ENCODE data around the gene MUC5AC.

DNA sequence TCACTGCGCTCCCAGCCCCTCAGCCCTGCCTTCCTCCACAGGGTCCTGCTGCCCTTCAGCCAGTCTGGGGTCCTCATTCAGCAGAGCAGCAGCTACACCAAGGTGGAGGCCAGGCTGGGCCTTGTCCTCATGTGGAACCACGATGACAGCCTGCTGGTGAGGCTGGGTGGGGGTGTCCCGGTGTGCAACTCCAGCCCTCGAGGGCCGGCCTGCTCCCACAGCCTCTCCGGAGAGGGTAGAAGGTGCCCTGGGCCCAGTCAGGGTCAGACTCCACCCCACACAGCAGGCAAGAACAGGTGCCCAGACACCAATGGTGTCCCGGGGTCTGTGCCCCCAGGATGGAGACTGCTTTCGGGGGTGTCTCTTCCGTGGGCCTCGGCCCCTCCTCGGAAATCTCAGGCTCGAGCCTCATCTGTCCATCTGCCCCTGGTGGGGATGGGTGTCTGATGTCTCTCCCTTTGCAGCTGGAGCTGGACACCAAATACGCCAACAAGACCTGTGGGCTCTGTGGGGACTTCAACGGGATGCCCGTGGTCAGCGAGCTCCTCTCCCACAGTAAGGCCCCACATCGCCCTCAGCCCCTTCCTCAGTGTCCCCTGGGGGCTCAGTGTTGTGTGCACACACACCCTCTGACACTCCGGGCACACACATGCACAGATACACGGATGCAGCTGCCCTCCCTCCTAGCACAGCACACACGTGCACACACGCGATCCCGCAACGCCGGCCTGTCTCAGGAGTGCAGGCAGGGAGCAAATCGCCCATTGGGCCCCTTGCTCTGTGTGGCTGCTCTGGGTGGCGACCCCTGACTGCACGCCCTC is 4.9 kb downstream of the MUC5AC start:
- TF ChIP-seq E2F1 (CRISPR knock-in tag; IDR thresholded peaks at IDR 0.05), result no peak
- TF ChIP-seq MXD4 (CRISPR knock-in tag; IDR thresholded peaks at IDR 0.05; ENCODE audit: borderline replicate concordance), result no peak
- no peak for TF ChIP-seq SP1 (CRISPR knock-in tag; conservative IDR thresholded peaks at IDR 0.05)
- TF ChIP-seq, protein P1, sequence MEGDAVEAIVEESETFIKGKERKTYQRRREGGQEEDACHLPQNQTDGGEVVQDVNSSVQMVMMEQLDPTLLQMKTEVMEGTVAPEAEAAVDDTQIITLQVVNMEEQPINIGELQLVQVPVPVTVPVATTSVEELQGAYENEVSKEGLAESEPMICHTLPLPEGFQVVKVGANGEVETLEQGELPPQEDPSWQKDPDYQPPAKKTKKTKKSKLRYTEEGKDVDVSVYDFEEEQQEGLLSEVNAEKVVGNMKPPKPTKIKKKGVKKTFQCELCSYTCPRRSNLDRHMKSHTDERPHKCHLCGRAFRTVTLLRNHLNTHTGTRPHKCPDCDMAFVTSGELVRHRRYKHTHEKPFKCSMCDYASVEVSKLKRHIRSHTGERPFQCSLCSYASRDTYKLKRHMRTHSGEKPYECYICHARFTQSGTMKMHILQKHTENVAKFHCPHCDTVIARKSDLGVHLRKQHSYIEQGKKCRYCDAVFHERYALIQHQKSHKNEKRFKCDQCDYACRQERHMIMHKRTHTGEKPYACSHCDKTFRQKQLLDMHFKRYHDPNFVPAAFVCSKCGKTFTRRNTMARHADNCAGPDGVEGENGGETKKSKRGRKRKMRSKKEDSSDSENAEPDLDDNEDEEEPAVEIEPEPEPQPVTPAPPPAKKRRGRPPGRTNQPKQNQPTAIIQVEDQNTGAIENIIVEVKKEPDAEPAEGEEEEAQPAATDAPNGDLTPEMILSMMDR (IDR thresholded peaks at IDR 0.05), result no peak
- no peak for TF ChIP-seq ZBTB43 (CRISPR knock-in tag; IDR thresholded peaks at IDR 0.05)
- TF ChIP-seq JUN (CRISPR knock-in tag; IDR thresholded peaks at IDR 0.05), result no peak
- no peak for TF ChIP-seq ZBTB21 (CRISPR knock-in tag; IDR thresholded peaks at IDR 0.05; ENCODE audit: borderline replicate concordance)
- no peak for TF ChIP-seq ARID4B (CRISPR knock-in tag; IDR thresholded peaks at IDR 0.05; ENCODE audit: borderline replicate concordance)
- TF ChIP-seq ZNF416 (CRISPR knock-in tag; IDR thresholded peaks at IDR 0.05), result no peak
